ENCODE data around the gene THAP6. TPM values are rescaled to one million over a fixed set of nuclear protein-coding genes. Genes with fewer than 3 reads are reported as not detected.

The THAP6 gene
- total and polyA plus RNA-seq, 2 of the 8 experiments (the other 6 are each of a cell fraction or from before 2014, with no cell fraction given): 3.3 to 9.7 TPM

DNA sequence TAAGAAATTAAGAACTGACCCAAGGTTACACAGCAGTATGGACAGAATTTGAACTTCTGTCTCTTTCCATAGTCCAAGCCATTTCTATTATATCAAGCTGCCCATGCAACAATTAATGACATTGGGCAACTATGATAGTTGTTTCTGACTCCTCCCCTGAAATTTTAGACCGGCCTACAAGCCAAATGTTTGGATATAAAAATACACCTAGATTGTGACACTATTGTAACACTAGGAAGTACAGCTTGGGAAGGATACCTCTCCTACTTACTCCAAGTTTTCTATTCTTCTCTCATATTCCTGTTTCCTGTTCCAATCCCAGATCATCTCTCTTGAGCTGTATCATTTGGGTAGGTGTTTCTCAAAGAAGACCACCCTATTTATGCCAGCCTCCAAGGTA, 43.5 kb upstream of the THAP6 start:
- Histone ChIP-seq H3K9me3 (ENCODE audit: insufficient read depth in 2 of 2, low read depth in 1 of 2, low read length in 1 of 2) (no peaks in the 10 kb centered on the region), H3K4me3 (ENCODE audit: extremely low read depth in 1 of 4, insufficient read depth in 2 of 4, low read depth in 3 of 4, low read length in 4 of 4) (no peak overlapping the region), H3K79me1 (ENCODE audit: low read depth, low read length) (no peaks in the 10 kb centered on the region), H4K91ac (replicated peaks; ENCODE audit: insufficient read length, low read length) (no peak overlapping the region), H4K5ac (ENCODE audit: insufficient read length, low read depth, low read length) (no peak overlapping the region), H3K36me3 (ENCODE audit: control insufficient read depth in 2 of 4, insufficient read depth in 4 of 4, low read length in 3 of 4) (no peaks in the 10 kb centered on the region), H3K27me3 (replicated peaks in 1 of 4; ENCODE audit: control insufficient read depth in 3 of 4, extremely low read depth in 1 of 4, insufficient read depth in 3 of 4, low read length in 3 of 4) (no peaks in the 10 kb centered on the region), H2AFZ (ENCODE audit: low read length) (no peak overlapping the region), H2AK5ac (ENCODE audit: low read depth, low read length) (no peak overlapping the region), H2BK12ac (ENCODE audit: low read depth, low read length) (no peak overlapping the region), H3K14ac (ENCODE audit: insufficient read length) (no peak overlapping the region), H3K27ac (ENCODE audit: low read depth, low read length) (no peak overlapping the region), H4K8ac (ENCODE audit: extremely low read depth, insufficient read depth, low read length) (no peak overlapping the region), H3K9ac (replicated peaks in 1 of 4; ENCODE audit: extremely low read depth in 1 of 4, low read depth in 3 of 4, low read length in 3 of 4) (no peak overlapping the region), H3K56ac (replicated peaks; ENCODE audit: insufficient read length, low read depth, low read length) (no peak overlapping the region), H2BK15ac (ENCODE audit: low read length) (no peak overlapping the region), H3K23ac (ENCODE audit: insufficient read length) (no peak overlapping the region), H3K18ac (ENCODE audit: extremely low read depth, low read length) (no peak overlapping the region), H3K23me2 (ENCODE audit: low read depth, low read length) (no peaks in the 10 kb centered on the region), H3K4me2 (ENCODE audit: insufficient read depth in 1 of 2, low read depth in 2 of 2, low read length in 2 of 2) (no peak overlapping the region), H3K79me2 (ENCODE audit: control insufficient read depth in 1 of 2, insufficient read depth in 2 of 2, low read length in 2 of 2) (no peaks in the 10 kb centered on the region), H3K4me1 (replicated peaks in 1 of 4; ENCODE audit: control insufficient read depth in 3 of 4, insufficient read depth in 4 of 4, low read length in 3 of 4) (no peaks in the 10 kb centered on the region), H2BK120ac (replicated peaks; ENCODE audit: low read depth, low read length) (no peak overlapping the region), H4K20me1 (replicated peaks in 1 of 2; ENCODE audit: control insufficient read depth in 1 of 2, insufficient read depth in 2 of 2, low read length in 2 of 2) (no peaks in the 10 kb centered on the region), H2BK5ac (ENCODE audit: low read depth, low read length) (no peak overlapping the region), H2BK20ac (ENCODE audit: low read length) (no peak overlapping the region), H3K4ac (replicated peaks; ENCODE audit: insufficient read length, low read depth, low read length) (no peak overlapping the region)
- CTCF ChIA-PET (ENCODE audit: partially characterized antibody): interaction anchor here (1.2 to 2.7 kb wide), 4 partner anchors 15 to 795 kb away, joined by 3 to 10 read pairs (median 5); no protein-coding TSS in a partner anchor
- no peak for DNase-seq (ENCODE audit: low read depth in 1 of 2, low spot score in 2 of 2)
- POLR2A ChIA-PET (ENCODE audit: partially characterized antibody): interaction anchor here (1.8 kb wide), 1 partner anchor 10 kb away, joined by 4 read pairs; no protein-coding TSS in a partner anchor
- 93% methylated on average over 1 of the region's 1 CpG; no CpG with 5 or more reads in 1 of the 2 experiments for WGBS, 2 experiments (ENCODE audit: extremely low coverage in 1 of 2, insufficient coverage in 1 of 2, insufficient read length in 1 of 2, insufficient replicate concordance in 2 of 2, low coverage in 1 of 2, low lambda C conversion rate in 2 of 2, missing lambda C conversion rate in 1 of 2)
- no peak for FAIRE-seq
- TF ChIP-seq NANOG (IDR thresholded peaks at IDR 0.05; ENCODE audit: insufficient read depth, low read depth, low read length, poor library complexity, severe bottlenecking) (no peak), POU5F1 (IDR thresholded peaks at IDR 0.05; ENCODE audit: low read depth, low read length) (no peak), RNF2 (IDR thresholded peaks at IDR 0.05; ENCODE audit: borderline replicate concordance, low read depth, low read length, missing control alignments, poor library complexity, severe bottlenecking) (no peak), PHF8 (conservative IDR thresholded peaks at IDR 0.05; ENCODE audit: low read depth, low read length) (no peak), CHD1 (IDR thresholded peaks at IDR 0.05; ENCODE audit: low read depth, low read length) (no peak), EGR1 (IDR thresholded peaks at IDR 0.05; ENCODE audit: borderline replicate concordance, low read depth, low read length) (no peak), TEAD4 (IDR thresholded peaks at IDR 0.05; ENCODE audit: low read depth, low read length) (no peak), KDM4A (IDR thresholded peaks at IDR 0.05; ENCODE audit: low read depth, low read length, severe bottlenecking) (no peak), POLR2AphosphoS5 (IDR thresholded peaks at IDR 0.05; ENCODE audit: low read depth, low read length) (no peak), HDAC6 (IDR thresholded peaks at IDR 0.05; ENCODE audit: low read depth, low read length) (no peak), SRF (IDR thresholded peaks at IDR 0.05; ENCODE audit: low read depth, low read length) (no peak), ASH2L (IDR thresholded peaks at IDR 0.05; ENCODE audit: low read length) (no peak), CREB1 (IDR thresholded peaks at IDR 0.05) (no peak), GABPA (IDR thresholded peaks at IDR 0.05; ENCODE audit: borderline replicate concordance, insufficient read depth, low read length) (no peak)
